ENCODE data around the gene PTPA. TPM values are rescaled to one million over a fixed set of nuclear protein-coding genes. Genes with fewer than 3 reads are reported as not detected.

Gene PTPA
- total RNA-seq, 1 experiment from 2014 or later = 182 TPM

DNA sequence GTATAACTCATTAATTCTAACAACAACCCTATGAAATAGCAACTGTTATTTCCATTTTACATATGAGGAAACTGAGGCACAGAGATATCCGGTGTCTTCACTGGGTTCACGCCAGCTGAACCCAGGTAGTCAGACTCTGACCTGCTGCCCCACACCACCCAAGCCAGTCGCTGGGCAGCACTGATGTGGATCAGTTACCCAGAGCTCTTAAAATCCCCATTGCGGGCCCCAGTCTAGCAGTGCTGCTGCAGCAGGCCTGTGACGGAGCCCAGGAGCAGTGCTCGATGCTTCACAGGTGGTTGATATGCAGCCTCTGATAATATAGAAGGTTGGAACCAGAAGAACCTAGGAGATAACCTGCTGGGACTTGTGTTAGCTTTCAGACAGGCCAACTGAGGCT, 24.3 kb downstream of the PTPA start:
- peaks cover 14% of the 10 kb centered on the region for H3K4me1 ChIP-seq (replicated peaks; ENCODE audit: insufficient read depth)
- H3F3A ChIP-seq (ENCODE audit: insufficient read depth, low read depth) = peaks cover 20% of the 10 kb centered on the region; the same call in 1 of the 2 replicates
- intact Hi-C loops (cut with micrococcal nuclease; ENCODE audit: unreplicated experiment) = no loop called here
- no peaks in the 10 kb centered on the region for H3K79me2 ChIP-seq (ENCODE audit: low read depth)
- H2AFZ ChIP-seq = no peak overlapping the region
- H3K27me3 ChIP-seq (ENCODE audit: insufficient read depth, low read depth) = no peaks in the 10 kb centered on the region
- H3K4me3 ChIP-seq = no peak overlapping the region
- DNase-seq = no peak
- no peaks in the 10 kb centered on the region for H3K36me3 ChIP-seq (ENCODE audit: low read depth)
- TF ChIP-seq, protein P1, sequence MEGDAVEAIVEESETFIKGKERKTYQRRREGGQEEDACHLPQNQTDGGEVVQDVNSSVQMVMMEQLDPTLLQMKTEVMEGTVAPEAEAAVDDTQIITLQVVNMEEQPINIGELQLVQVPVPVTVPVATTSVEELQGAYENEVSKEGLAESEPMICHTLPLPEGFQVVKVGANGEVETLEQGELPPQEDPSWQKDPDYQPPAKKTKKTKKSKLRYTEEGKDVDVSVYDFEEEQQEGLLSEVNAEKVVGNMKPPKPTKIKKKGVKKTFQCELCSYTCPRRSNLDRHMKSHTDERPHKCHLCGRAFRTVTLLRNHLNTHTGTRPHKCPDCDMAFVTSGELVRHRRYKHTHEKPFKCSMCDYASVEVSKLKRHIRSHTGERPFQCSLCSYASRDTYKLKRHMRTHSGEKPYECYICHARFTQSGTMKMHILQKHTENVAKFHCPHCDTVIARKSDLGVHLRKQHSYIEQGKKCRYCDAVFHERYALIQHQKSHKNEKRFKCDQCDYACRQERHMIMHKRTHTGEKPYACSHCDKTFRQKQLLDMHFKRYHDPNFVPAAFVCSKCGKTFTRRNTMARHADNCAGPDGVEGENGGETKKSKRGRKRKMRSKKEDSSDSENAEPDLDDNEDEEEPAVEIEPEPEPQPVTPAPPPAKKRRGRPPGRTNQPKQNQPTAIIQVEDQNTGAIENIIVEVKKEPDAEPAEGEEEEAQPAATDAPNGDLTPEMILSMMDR (conservative IDR thresholded peaks at IDR 0.05) = no peak
- TF ChIP-seq EZH2 (IDR thresholded peaks at IDR 0.05; ENCODE audit: low read depth) = no peak
- H3K4me2 ChIP-seq = no peak overlapping the region
- ChIA-PET CTCF (no interaction called here), POLR2A (ENCODE audit: unreplicated experiment) (no interaction called here)
- no peaks in the 10 kb centered on the region for H3K9me3 ChIP-seq (ENCODE audit: insufficient read depth, low read depth)
- no peak overlapping the region for H3K27ac ChIP-seq
- H3K9me2 ChIP-seq (ENCODE audit: insufficient read depth) = no peaks in the 10 kb centered on the region
- BruUV-seq (replicated peaks) = no TSS peak
- H4K20me1 ChIP-seq (ENCODE audit: insufficient read depth) = no peaks in the 10 kb centered on the region

DNA sequence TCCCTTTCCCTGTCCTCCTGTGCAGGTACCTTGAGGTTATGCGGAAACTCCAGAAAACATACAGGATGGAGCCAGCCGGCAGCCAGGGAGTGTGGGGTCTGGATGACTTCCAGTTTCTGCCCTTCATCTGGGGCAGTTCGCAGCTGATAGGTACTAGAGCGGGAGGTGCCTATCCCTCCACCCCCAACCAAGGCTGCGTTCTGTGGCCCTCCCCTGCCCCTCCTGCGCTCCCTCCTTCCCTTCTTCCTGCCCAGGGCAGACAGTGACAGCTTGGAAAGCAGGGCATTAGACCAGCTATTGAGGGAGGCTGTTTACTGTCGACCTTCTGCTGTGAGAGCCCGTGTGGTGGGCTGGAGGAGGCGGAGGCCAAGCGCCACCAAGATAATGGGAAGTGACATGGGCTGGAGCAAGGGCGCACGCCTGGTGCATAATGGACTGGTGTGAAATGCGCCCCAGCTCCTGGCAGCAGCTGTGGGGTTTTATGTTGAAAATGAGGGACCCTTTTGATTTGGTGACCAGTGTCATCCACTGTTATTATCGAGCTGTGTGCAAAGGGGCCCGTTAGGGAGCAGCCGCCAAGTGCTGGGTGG, 25.3 kb downstream of the PTPA start:
- Histone ChIP-seq H3K4me3 (no peak overlapping the region), H3K4me2 (no peak overlapping the region), H3K4me1 (replicated peaks; ENCODE audit: insufficient read depth) (peaks cover 24% of the 10 kb centered on the region), H3K9me2 (ENCODE audit: insufficient read depth) (no peaks in the 10 kb centered on the region), H3F3A (ENCODE audit: insufficient read depth, low read depth) (peaks cover 15% of the 10 kb centered on the region; the same call in 1 of the 2 replicates), H3K36me3 (ENCODE audit: low read depth) (no peaks in the 10 kb centered on the region), H3K79me2 (ENCODE audit: low read depth) (peaks cover 8% of the 10 kb centered on the region), H4K20me1 (ENCODE audit: insufficient read depth) (no peaks in the 10 kb centered on the region), H3K27me3 (ENCODE audit: insufficient read depth, low read depth) (no peaks in the 10 kb centered on the region), H3K27ac (no peak overlapping the region), H3K9me3 (ENCODE audit: insufficient read depth, low read depth) (no peaks in the 10 kb centered on the region), H2AFZ (no peak overlapping the region)
- CTCF ChIA-PET = interaction anchor here (0.6 kb wide), 2 partner anchors 108 to 346 kb away, joined by 5 to 6 read pairs; no protein-coding TSS in a partner anchor
- DNase-seq = no peak
- intact Hi-C loops (cut with micrococcal nuclease; ENCODE audit: unreplicated experiment) = no loop called here
- BruUV-seq (replicated peaks) = no TSS peak
- POLR2A ChIA-PET (ENCODE audit: unreplicated experiment) = interaction anchor here (0.6 to 0.7 kb wide), 2 partner anchors 301 to 644 kb away, joined by 3 read pairs; no protein-coding TSS in a partner anchor
- TF ChIP-seq, protein P1 (conservative IDR thresholded peaks at IDR 0.05) = no peak
- no peak for TF ChIP-seq EZH2 (IDR thresholded peaks at IDR 0.05; ENCODE audit: low read depth)

DNA sequence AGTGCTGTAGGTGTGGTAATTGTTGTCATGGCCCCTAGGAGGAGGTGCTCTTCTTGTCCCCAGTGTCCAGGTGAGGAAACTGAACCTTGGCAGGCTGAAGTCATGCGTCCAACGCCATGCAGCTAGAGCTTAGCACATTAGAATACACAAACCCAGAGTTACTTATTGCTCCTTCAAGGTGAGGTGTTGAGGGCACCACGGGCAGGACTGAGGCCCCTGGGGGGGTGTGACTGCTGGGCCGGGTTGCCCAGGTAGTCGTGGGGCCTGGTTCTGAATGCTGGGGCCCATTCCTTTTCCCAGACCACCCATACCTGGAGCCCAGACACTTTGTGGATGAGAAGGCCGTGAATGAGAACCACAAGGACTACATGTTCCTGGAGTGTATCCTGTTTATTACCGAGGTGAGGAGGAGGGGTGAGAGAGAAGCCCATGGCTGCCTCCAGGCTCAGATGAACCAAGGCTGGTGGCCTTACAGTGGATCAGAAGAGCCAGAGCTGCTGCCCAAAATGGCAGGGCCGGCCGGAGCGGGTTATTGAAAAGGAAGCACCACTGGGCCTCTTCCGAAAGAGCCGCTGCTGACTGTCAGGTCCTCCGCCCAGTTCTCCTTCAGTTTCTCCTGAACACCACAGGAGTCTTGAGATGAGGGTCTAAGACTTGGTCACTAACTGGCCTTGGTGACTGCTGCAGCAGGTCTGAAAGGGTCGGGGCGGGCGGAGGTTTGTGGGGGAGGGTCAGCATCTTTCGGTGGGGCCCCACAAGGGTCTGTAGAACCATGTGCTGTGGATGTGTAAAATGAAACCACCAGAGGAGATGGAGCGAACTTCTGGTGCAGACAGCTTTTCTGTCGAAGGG, 26.3 kb downstream of the PTPA start:
- Histone ChIP-seq H3K9me2 (ENCODE audit: insufficient read depth) (no peaks in the 10 kb centered on the region), H2AFZ (no peak overlapping the region), H3F3A (ENCODE audit: insufficient read depth, low read depth) (peaks cover 18% of the 10 kb centered on the region; the same call in 1 of the 2 replicates), H3K9me3 (ENCODE audit: insufficient read depth, low read depth) (no peaks in the 10 kb centered on the region), H3K4me2 (no peak overlapping the region), H3K27ac (no peak overlapping the region), H3K36me3 (ENCODE audit: low read depth) (no peaks in the 10 kb centered on the region), H3K27me3 (ENCODE audit: insufficient read depth, low read depth) (no peaks in the 10 kb centered on the region), H3K4me1 (replicated peaks; ENCODE audit: insufficient read depth) (peaks cover 34% of the 10 kb centered on the region), H4K20me1 (ENCODE audit: insufficient read depth) (no peaks in the 10 kb centered on the region), H3K79me2 (ENCODE audit: low read depth) (peaks cover 17% of the 10 kb centered on the region), H3K4me3 (no peak overlapping the region)
- DNase-seq = no peak
- ChIA-PET POLR2A (ENCODE audit: unreplicated experiment) (interaction anchor here (0.5 to 0.6 kb wide), 2 partner anchors 300 to 471 kb away, joined by 3 read pairs; no protein-coding TSS in a partner anchor), CTCF (interaction anchor here (0.6 to 2.7 kb wide), 3 partner anchors 345 to 486 kb away, joined by 3 to 10 read pairs (median 5); no protein-coding TSS in a partner anchor)
- no TSS peak for BruUV-seq (replicated peaks)
- intact Hi-C loops (cut with micrococcal nuclease; ENCODE audit: unreplicated experiment) = no loop called here
- TF ChIP-seq, protein P1 (conservative IDR thresholded peaks at IDR 0.05) = no peak
- no peak for TF ChIP-seq EZH2 (IDR thresholded peaks at IDR 0.05; ENCODE audit: low read depth)

All from PC-9 (cell line).